HG03469 (cell line): Measurements from ENCODE around the gene ZNF428.
A peak's percentile ranks its signal among the peaks of the same experiment; 100 is the strongest.

Source experiments
- ATAC-seq: cut with Tn5 transposase; IDR thresholded peaks from one replicate; pipeline ENCODE4 v1.9.1; 2021; ENCODE audit warnings: mild to moderate bottlenecking, moderate library complexity, moderate number of reproducible peaks; ENCODE audit not compliant: unreplicated experiment

The ZNF428 gene

GRCh38 chr19:43569657-43570056, 49.8 kb downstream of the ZNF428 start:
- no peak for ATAC-seq

GRCh38 chr19:43564800-43565199, 54.6 kb downstream of the ZNF428 start:
- no peak for ATAC-seq

GRCh38 chr19:43563816-43564457, 55.5 kb downstream of the ZNF428 start:
- ATAC-seq = no peak

DNA sequence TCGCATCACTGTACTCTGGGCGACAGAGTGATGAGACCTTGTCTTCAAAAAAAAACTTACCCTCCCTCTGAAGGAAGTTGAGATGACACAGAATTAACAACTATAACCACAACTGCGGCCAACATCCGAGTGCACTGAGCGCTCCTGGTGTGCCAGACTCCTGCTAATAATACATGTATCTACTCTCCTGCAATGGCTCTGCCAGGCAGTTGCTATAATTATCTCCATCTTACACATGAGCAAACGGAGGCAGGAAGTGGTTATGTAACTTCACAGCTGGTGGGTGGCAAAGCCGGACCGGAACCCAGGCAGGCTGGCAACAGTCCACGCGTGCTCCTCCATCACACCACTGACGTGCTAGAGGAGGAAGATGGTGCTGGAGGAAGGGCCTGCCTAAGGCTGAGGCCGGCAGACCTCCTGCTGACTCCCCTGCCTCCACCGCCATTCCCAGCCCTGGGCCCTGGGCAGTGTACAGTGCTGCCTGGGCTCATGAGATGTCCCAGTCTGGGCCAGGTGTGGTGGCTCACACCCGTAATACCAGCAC, 56.7 kb downstream of the ZNF428 start:
- ATAC-seq = peak; percentile 75

GRCh38 chr19:43562226-43562697, 57.2 kb downstream of the ZNF428 start:
- ATAC-seq = no peak

DNA sequence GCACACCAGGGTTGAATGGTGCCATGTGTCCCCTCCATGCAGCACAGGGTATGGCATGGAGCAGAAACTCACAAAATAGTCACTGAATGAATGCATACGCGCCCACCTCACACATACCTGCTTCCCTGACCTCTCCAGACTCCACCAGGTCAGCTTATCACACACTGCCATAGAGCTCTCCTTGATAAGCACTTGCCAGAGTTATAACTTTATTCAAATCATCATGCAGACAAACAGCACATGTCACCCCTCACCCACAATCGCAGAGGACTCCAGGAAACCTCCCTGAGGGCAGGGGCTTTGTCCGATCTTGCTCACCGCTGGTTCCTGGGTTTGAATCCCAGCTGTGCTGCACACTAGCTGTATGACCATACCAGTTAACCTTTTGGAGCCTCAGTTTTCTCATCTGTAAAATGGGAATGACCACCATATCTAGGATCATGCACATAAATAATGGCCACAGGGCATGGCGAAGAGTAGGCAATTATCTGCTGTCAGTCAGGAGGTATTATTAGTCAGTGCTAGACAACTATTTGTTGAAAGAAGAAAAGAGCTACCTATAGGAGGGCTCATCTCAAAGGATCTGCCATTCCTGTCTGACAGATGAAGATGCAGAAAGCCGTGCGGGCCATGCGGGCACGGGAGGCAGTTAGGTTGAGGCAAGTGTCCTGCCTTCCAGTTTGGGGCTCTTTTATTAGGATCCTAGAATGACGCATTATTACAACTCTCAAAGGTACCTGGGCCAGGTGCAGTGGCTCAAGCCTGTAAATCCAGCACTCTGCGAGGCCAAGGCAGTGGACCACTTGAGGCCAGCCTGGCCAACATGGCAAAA, 58.1 kb downstream of the ZNF428 start:
- ATAC-seq = no peak

- ATAC-seq = no peak
Measured at GRCh38 chr19:43560687-43561086, 58.7 kb downstream of the ZNF428 start.
